RWPE1 (cell line): ENCODE measurements around the gene P2RX2.

Experiments
- CTCF ChIA-PET: fragments of 350-600 bp; sonication (Branson Sonifier 250); formaldehyde crosslinking; extraction: SDS; loops from one replicate; lab custom pipeline; 2021; lab: Yijun Ruan, JAX
- POLR2A ChIA-PET: fragments of 400-600 bp; formaldehyde crosslinking; extraction: SDS; loops from one replicate; lab custom pipeline; 2020; ENCODE audit warnings: antibody characterized with exemption; ENCODE audit not compliant: low non-redundant PET; lab: Yijun Ruan, JAX
- DNase-seq: peaks from one replicate; pipeline ENCODE4 v3.0.0; 2012; ENCODE audit warnings: low spot score
- H3K27ac ChIP-seq: fragments of 450-650 bp; 2 replicates; pipeline ENCODE4 v1.5.1; 2017
- CTCF ChIP-seq: fragments of 450-650 bp; conservative IDR thresholded peaks from 2 replicates; pipeline ENCODE4 v1.5.1; 2017; ENCODE audit warnings: low read depth, mild to moderate bottlenecking

Gene P2RX2

GRCh38 chr12:132618683-132619043 lies at the start of gene P2RX2:
P2RX2 (plus strand) TSS chr12:132618776; CDS start chr12:132618817, 41 bp downstream.
- TF ChIP-seq CTCF: no peak
- CTCF ChIA-PET: interaction anchor here (0.6 kb wide), 1 partner anchor 58 kb away, joined by 3 read pairs; no protein-coding TSS in a partner anchor
- no peak within 1 kb of the TSS for H3K27ac ChIP-seq
- POLR2A ChIA-PET: no interaction called here
- DNase-seq: no peak

- no peak for TF ChIP-seq CTCF
- ChIA-PET POLR2A (interaction anchor here (0.6 kb wide), 1 partner anchor 11 kb away, joined by 3 read pairs; no protein-coding TSS in a partner anchor), CTCF (interaction anchor here (1.5 kb wide), 1 partner anchor 8 kb away, joined by 6 read pairs; no protein-coding TSS in a partner anchor)
- DNase-seq: no peak
- no peak overlapping the region for H3K27ac ChIP-seq
These were observed 49.6 kb upstream of the P2RX2 start for GRCh38 chr12:132568826-132569480.

- no peak for TF ChIP-seq CTCF
- no peak overlapping the region for H3K27ac ChIP-seq
- POLR2A ChIA-PET: no interaction called here
- CTCF ChIA-PET: interaction anchor here (1.5 kb wide), 1 partner anchor 9 kb away, joined by 6 read pairs; no protein-coding TSS in a partner anchor
- DNase-seq: no peak
These were observed 48.6 kb upstream of the P2RX2 start for GRCh38 chr12:132569856-132570480.

- DNase-seq: no peak
- POLR2A ChIA-PET: no interaction called here
- TF ChIP-seq CTCF: no peak
- CTCF ChIA-PET: no interaction called here
- H3K27ac ChIP-seq: no peak overlapping the region
These were observed 47.9 kb upstream of the P2RX2 start for GRCh38 chr12:132570635-132571034.

GRCh38 chr12:132571051-132571450 lies 47.5 kb upstream of the P2RX2 start:
- CTCF ChIA-PET: no interaction called here
- POLR2A ChIA-PET: no interaction called here
- TF ChIP-seq CTCF: no peak
- no peak overlapping the region for H3K27ac ChIP-seq
- DNase-seq: no peak

- no peak overlapping the region for H3K27ac ChIP-seq
- TF ChIP-seq CTCF: no peak
- ChIA-PET POLR2A (no interaction called here), CTCF (no interaction called here)
- DNase-seq: no peak
These were observed 47.0 kb upstream of the P2RX2 start for GRCh38 chr12:132571598-132571997.
